HG03575 (cell line): ENCODE results near the gene NLN.
"Not testable (repeated sequence)": the region's sequence is repeated elsewhere in the genome, so short reads cannot be mapped to it uniquely, and the experiment has no call there.

Source experiments
- ATAC-seq: cut with Tn5 transposase; IDR thresholded peaks from one replicate; pipeline ENCODE4 v1.9.1; 2021; ENCODE audit not compliant: unreplicated experiment, insufficient number of reproducible peaks, low FRiP score; ENCODE audit errors: extremely low read depth

NLN gene

GRCh38 chr5:65766781-65767180 lies 44.8 kb downstream of the NLN start:
- ATAC-seq = no peak

- no peak for ATAC-seq
Measured at GRCh38 chr5:65767565-65767964, 45.6 kb downstream of the NLN start.

GRCh38 chr5:65768723-65769346 lies 46.8 kb downstream of the NLN start:
- no peak for ATAC-seq

GRCh38 chr5:65769539-65769938 lies 47.5 kb downstream of the NLN start:
- no peak for ATAC-seq

- no peak for ATAC-seq
Measured at GRCh38 chr5:65771266-65771665, 49.3 kb downstream of the NLN start.

- not testable (repeated sequence) for ATAC-seq
Measured at GRCh38 chr5:65772963-65773362, 51.0 kb downstream of the NLN start.

GRCh38 chr5:65774346-65774745 lies 52.3 kb downstream of the NLN start:
- no peak for ATAC-seq

- no peak for ATAC-seq
Measured at GRCh38 chr5:65775476-65775875, 53.5 kb downstream of the NLN start.

GRCh38 chr5:65776441-65777141 lies 54.6 kb downstream of the NLN start:
- no peak for ATAC-seq

- ATAC-seq = no peak
Measured at GRCh38 chr5:65778126-65778525, 56.1 kb downstream of the NLN start.

GRCh38 chr5:65779643-65780042 lies 57.6 kb downstream of the NLN start:
- ATAC-seq = no peak

GRCh38 chr5:65788296-65788695 lies 66.3 kb downstream of the NLN start:
- not testable (repeated sequence) for ATAC-seq

- no peak for ATAC-seq
Measured at GRCh38 chr5:65790371-65791163, 68.6 kb downstream of the NLN start.

GRCh38 chr5:65791712-65792673 lies 70.0 kb downstream of the NLN start:
- no peak for ATAC-seq

- ATAC-seq = no peak
Measured at GRCh38 chr5:65796269-65796668, 74.3 kb downstream of the NLN start.

- ATAC-seq = no peak
Measured at GRCh38 chr5:65796751-65797316, 74.8 kb downstream of the NLN start.

- no peak for ATAC-seq
Measured at GRCh38 chr5:65797481-65797880, 75.5 kb downstream of the NLN start.

GRCh38 chr5:65799857-65800256 lies 77.9 kb downstream of the NLN start:
- no peak for ATAC-seq

GRCh38 chr5:65800775-65801174 lies 78.8 kb downstream of the NLN start:
- no peak for ATAC-seq
